Tibial nerve (tissue), 4 donors: ENCODE measurements around the gene ZNF283. TPM values are rescaled to one million over a fixed set of nuclear protein-coding genes. Genes with fewer than 3 reads are reported as not detected.
"Not testable (repeated sequence)": the region's sequence is repeated elsewhere in the genome, so short reads cannot be mapped to it uniquely, and the experiment has no call there.

ENCODE experiments used
- DNase-seq, 2 donors: peaks; one replicate each; pipeline ENCODE4 v3.0.0-alpha.2; 2019; ENCODE audit warnings: low spot score in 2 of 2
- H3K27ac ChIP-seq, 4 donors: fragments of 200-600 bp; sonication (generic) in 3 of 4; one replicate each; pipeline ENCODE4 v1.5.1; 2017 to 2019; ENCODE audit warnings: mild to moderate bottlenecking in 1 of 4
- H3K27me3 ChIP-seq, 2 donors: fragments of 200-600 bp; sonication (generic) in 1 of 2; one replicate each; pipeline versions ENCODE4 v1.5.1 to v1.6.0; 2017 to 2019
- H3K36me3 ChIP-seq, 3 donors: fragments of 200-600 bp; sonication (generic); one replicate each; pipeline ENCODE4 v1.5.1; 2018 to 2019
- H3K4me1 ChIP-seq, 4 donors: fragments of 200-600 bp; sonication (generic) in 3 of 4; one replicate each; pipeline ENCODE4 v1.5.1; 2017 to 2019
- H3K4me3 ChIP-seq, 4 donors: fragments of 200-600 bp; sonication (generic) in 3 of 4; one replicate each; pipeline ENCODE4 v1.5.1; 2017 to 2019; ENCODE audit warnings: mild to moderate bottlenecking in 1 of 4, moderate library complexity in 1 of 4
- H3K9me3 ChIP-seq, 4 donors: fragments of 200-600 bp; sonication (generic) in 3 of 4; one replicate each; pipeline ENCODE4 v1.5.1; 2017 to 2019
- EP300 ChIP-seq, 2 donors: sonication (generic); formaldehyde crosslinking; IDR thresholded peaks; one replicate each; pipeline ENCODE4 v1.6.1; 2017; ENCODE audit warnings: antibody characterized with exemption in 2 of 2, mild to moderate bottlenecking in 1 of 2
- POLR2A ChIP-seq, 2 donors: fragments of 450-650 bp; IDR thresholded peaks; one replicate each; pipeline ENCODE4 v1.6.1; 2017; ENCODE audit warnings: antibody characterized with exemption in 2 of 2, mild to moderate bottlenecking in 2 of 2, moderate library complexity in 2 of 2
- WGBS, 2 donors: methylation state at CpG; one replicate each; pipeline ENCODE4 v1.1.5; 2018; 5-methylcytosine and 5-hydroxymethylcytosine counted together
- total RNA-seq, 4 donors: library from RNA; depleted of rRNA; stranded (reverse); fragments of >200 nt; gene quantifications; one replicate each; pipeline ENCODE4 v1.1.0, GENCODE V29; 2016
- TF ChIP-seq, protein P1 (sequence below), 5 experiments: fragments of 200-600 bp in 3 of 5; fragments of 450-650 bp in 2 of 5; sonication (generic) in 3 of 5; IDR thresholded peaks; one replicate each; pipeline ENCODE4 v1.5.1; 2016 to 2019; ENCODE audit warnings: antibody characterized with exemption in 5 of 5, mild to moderate bottlenecking in 3 of 5, moderate library complexity in 2 of 5

The ZNF283 gene
- total RNA-seq, 4 donors from 2014 or later: 4.2 to 12.3 (median 10.4) TPM

DNA sequence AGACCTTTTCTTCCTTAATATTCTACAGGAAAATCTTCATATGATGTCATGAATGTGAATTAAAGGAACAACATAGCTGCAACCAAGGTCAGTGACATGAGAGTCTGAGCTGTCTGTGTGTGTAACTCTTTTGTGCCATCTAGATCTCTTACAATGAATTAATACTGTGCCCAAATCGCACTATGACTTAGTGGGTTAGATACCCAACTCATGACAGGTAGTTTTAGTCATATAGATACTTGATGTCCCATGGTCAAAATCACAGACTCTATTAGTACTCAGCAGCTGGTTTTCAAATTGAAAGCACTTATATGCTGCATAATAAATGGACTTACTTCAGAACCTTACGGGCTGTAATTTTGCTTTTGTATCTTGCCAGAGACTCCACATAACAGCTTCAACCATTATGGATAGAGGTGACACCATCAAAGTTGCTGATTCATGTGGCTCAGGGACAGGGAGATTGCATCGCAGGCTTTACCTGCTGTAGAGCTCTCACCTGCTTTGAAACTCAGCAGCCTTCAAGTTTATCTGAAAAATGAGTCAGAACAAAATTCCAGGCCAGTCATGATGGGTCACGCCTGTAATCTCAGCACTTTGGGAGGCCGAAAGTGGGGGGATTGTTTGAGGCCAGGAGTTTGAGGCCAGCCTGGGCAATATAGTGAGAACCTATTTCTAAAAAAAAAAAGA, 12.3 kb upstream of the ZNF283 start:
- Histone ChIP-seq H3K36me3 (no peaks in the 10 kb centered on the region), H3K4me1 (peaks cover 0 to under 1% (median 0%) of the 10 kb centered on the region in 4 donors), H3K4me3 (no peak overlapping the region), H3K27ac (no peak overlapping the region), H3K9me3 (no peaks in the 10 kb centered on the region), H3K27me3 (no peaks in the 10 kb centered on the region)
- WGBS, 2 donors: 84 to 86% methylated on average over 5 of the region's 5 CpGs
- TF ChIP-seq POLR2A (IDR thresholded peaks at IDR 0.05): no peak
- TF ChIP-seq, protein P1, sequence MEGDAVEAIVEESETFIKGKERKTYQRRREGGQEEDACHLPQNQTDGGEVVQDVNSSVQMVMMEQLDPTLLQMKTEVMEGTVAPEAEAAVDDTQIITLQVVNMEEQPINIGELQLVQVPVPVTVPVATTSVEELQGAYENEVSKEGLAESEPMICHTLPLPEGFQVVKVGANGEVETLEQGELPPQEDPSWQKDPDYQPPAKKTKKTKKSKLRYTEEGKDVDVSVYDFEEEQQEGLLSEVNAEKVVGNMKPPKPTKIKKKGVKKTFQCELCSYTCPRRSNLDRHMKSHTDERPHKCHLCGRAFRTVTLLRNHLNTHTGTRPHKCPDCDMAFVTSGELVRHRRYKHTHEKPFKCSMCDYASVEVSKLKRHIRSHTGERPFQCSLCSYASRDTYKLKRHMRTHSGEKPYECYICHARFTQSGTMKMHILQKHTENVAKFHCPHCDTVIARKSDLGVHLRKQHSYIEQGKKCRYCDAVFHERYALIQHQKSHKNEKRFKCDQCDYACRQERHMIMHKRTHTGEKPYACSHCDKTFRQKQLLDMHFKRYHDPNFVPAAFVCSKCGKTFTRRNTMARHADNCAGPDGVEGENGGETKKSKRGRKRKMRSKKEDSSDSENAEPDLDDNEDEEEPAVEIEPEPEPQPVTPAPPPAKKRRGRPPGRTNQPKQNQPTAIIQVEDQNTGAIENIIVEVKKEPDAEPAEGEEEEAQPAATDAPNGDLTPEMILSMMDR (IDR thresholded peaks at IDR 0.05): no peak
- no peak for TF ChIP-seq EP300 (IDR thresholded peaks at IDR 0.05)
- no peak for DNase-seq

DNA sequence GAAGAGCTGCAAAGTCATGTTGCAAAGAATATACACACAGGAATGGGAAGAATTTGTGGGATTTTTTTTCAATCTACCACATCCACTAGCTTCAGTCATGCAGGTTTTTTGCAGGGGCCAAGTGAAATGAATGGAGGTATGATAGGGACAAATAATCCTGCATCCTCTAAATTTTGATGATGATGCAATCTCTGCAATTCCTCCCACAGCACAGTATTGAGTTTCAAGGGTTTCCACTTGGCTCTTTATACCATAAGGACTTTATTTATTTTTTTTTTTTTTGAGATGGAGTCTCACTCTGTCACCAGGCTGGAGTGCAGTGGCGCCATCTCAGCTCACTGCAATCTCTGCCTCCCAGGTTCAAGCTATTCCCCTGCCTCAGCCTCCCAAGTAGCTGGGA, 9.7 kb upstream of the ZNF283 start:
- not testable (repeated sequence) for H3K9me3 ChIP-seq, H3K27ac ChIP-seq, DNase-seq, H3K4me3 ChIP-seq, H3K36me3 ChIP-seq
- WGBS, 2 donors: 81 to 85% methylated on average over 1 of the region's 1 CpG
- Histone ChIP-seq H3K27me3 (peaks cover 0 to 17% of the 10 kb centered on the region in 2 donors), H3K4me1 (peaks cover 0 to 10% (median 0%) of the 10 kb centered on the region in 4 donors)

DNA sequence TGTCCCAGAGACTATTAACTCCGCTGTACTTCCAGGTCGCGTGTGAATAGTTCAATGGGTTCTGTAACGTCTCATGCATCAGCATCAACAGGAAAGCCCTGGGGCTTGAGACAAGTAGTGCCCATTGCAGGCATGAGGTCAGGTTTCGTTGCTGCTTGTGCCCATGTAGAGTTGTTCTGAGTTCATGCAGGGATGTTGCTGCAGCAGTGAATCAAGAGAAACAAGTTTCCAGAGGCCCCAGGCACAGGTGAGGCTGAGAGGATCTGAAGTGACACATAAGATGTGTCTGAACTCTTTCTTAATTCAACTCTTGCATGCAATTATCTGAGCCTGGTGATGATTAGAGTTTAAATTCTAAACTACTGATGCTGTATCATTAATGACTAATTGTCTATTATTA, 8.6 kb upstream of the ZNF283 start:
- peaks cover 0 to 10% (median 0%) of the 10 kb centered on the region in 4 donors for H3K4me1 ChIP-seq
- H3K4me3 ChIP-seq: no peak overlapping the region
- H3K9me3 ChIP-seq: no peaks in the 10 kb centered on the region
- WGBS, 2 donors: 82 to 86% methylated on average over 5 of the region's 5 CpGs
- H3K36me3 ChIP-seq: no peaks in the 10 kb centered on the region
- TF ChIP-seq, protein P1 (IDR thresholded peaks at IDR 0.05): no peak
- TF ChIP-seq EP300 (IDR thresholded peaks at IDR 0.05): no peak
- no peak for TF ChIP-seq POLR2A (IDR thresholded peaks at IDR 0.05)
- H3K27me3 ChIP-seq: peaks cover 0 to 17% of the 10 kb centered on the region in 2 donors
- no peak overlapping the region for H3K27ac ChIP-seq
- no peak for DNase-seq

DNA sequence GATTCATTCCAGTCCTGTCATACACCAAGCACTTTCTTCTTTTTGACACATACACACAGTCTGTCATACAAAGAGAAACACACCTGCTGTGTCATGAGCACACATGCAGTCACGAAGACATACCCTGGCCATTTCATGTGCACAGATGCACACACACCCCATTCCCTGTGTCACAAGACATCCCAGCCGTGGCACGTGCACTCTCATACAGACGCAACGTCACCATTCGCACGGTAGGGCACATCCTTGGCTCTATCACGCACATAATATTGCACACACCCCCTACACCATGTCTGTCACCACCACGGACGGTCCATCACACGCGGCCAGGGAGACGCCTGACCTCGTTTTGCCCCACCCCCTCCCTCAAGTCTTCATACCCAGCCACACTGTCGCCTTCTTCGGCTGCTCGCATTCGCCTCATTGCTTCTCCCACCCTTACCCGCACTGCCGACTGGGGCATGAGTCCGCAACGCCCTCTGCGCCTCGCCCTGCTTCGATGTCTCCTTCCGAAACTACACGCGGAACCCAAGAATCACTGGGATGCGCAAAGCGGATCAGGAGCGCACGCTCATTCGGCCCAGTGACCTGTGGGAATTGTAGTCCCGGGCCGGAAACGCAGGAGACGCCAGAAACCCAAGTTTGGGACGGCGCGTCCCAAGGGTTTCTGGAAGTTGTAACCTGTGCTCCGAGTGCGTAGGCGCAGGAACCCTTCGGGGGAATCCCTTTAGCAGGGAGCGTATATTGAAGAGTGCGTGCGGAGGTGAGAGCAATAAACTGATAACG, 6.8 kb upstream of the ZNF283 start:
- Histone ChIP-seq H3K27me3 (peaks cover 0 to 17% of the 10 kb centered on the region in 2 donors), H3K27ac (no peak overlapping the region), H3K4me3 (peak overlapping the region; percentile 14 to 45 (median 26)), H3K36me3 (no peaks in the 10 kb centered on the region), H3K9me3 (no peaks in the 10 kb centered on the region), H3K4me1 (peaks cover 0 to 10% (median 0%) of the 10 kb centered on the region in 4 donors)
- 14% methylated on average over 48 of the region's 48 CpGs for whole genome bisulfite sequencing, 2 donors
- TF ChIP-seq POLR2A (IDR thresholded peaks at IDR 0.05) (no peak), EP300 (IDR thresholded peaks at IDR 0.05) (no peak)
- TF ChIP-seq, protein P1 (IDR thresholded peaks at IDR 0.05): no peak
- no peak for DNase-seq

DNA sequence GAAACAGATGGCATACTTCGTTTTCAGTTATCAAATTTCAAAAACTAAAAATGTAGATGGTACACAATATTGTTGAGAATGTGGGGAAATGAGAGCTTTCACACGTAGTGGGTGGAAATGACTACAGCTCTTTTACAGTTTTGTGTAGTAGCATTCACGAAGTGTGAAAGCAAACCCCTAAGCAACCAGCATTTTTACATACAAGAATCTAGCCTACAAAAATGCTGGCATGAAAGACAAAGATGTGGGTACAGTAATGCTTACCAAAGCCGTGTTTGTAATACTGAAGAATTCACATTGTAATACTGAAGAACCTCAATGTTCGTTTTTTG, 6.3 kb upstream of the ZNF283 start:
- TF ChIP-seq EP300 (IDR thresholded peaks at IDR 0.05) (no peak), POLR2A (IDR thresholded peaks at IDR 0.05) (no peak)
- TF ChIP-seq, protein P1 (IDR thresholded peaks at IDR 0.05): no peak
- Histone ChIP-seq H3K9me3 (no peaks in the 10 kb centered on the region), H3K27ac (no peak overlapping the region), H3K27me3 (peaks cover 0 to 17% of the 10 kb centered on the region in 2 donors), H3K4me1 (peaks cover 0 to 10% (median 0%) of the 10 kb centered on the region in 4 donors), H3K36me3 (no peaks in the 10 kb centered on the region), H3K4me3 (peak overlapping the region in 3 of 4 donors; percentile 26 to 45 (median 26))
- 28 to 29% methylated on average over 5 of the region's 5 CpGs for WGBS, 2 donors
- DNase-seq: no peak

DNA sequence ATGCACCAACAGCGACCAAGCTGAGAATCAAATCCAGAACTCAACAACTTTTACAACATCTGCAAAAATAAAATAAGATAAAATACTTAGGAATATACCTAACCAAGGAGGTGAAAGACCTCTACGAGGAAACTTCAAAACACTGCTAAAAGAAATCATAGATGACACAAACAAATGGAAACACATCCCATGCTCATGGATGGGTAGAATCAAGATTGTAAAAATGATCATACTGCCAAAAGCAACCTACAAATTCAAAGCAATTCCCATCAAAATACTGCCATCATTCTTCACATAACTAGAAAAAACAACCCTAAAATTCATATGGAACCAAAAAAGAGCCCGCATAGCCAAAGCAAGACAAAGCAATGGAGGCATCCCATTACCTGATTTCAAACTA, 3.3 kb upstream of the ZNF283 start:
- Histone ChIP-seq H3K4me1 (peaks cover 0 to 24% (median 4%) of the 10 kb centered on the region in 4 donors), H3K27me3 (peaks cover 0 to 17% of the 10 kb centered on the region in 2 donors)
- not testable (repeated sequence) for H3K9me3 ChIP-seq, H3K36me3 ChIP-seq, H3K4me3 ChIP-seq, DNase-seq, H3K27ac ChIP-seq
- 88 to 95% methylated on average over 3 of the region's 3 CpGs for WGBS, 2 donors

DNA sequence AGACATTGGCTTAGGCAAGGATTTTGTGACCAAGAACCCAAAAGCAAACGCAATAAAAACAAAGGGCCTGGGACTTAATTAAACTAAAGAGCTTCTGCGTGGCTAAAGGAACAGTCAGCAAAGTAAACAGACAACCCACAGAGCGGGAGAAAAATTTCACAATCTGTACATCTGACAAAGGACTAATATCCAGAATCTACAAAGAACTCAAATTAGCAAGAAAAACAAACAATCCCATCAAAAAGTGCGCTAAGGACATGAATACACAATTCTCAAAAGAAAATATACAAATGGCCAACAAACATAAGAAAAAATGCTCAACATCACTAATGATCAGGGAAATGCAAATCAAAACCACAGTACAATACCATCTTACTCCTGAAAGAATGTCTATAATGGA, 2.5 kb upstream of the ZNF283 start:
- not testable (repeated sequence) for H3K27ac ChIP-seq, H3K4me3 ChIP-seq, DNase-seq, H3K9me3 ChIP-seq
- WGBS, 2 donors: 55 to 69% methylated on average over 4 of the region's 4 CpGs
- Histone ChIP-seq H3K36me3 (peaks cover 0 to 16% (median 7%) of the 10 kb centered on the region in 3 donors), H3K4me1 (peaks cover 0 to 24% (median 4%) of the 10 kb centered on the region in 4 donors), H3K27me3 (peaks cover 0 to 17% of the 10 kb centered on the region in 2 donors)
